GM19463 (cell line): Measurements from ENCODE around the gene ESAM.

Experiments used
- ATAC-seq: cut with Tn5 transposase; IDR thresholded peaks from one replicate; pipeline ENCODE4 v1.9.1; 2021; ENCODE audit warnings: mild to moderate bottlenecking, moderate library complexity; ENCODE audit not compliant: unreplicated experiment

Gene ESAM

GRCh38 chr11:124737638-124738305 is 24.3 kb downstream of the ESAM start:
- no peak for ATAC-seq

GRCh38 chr11:124736736-124737135 is 25.4 kb downstream of the ESAM start:
- no peak for ATAC-seq

- ATAC-seq, result no peak
Observed at GRCh38 chr11:124732230-124732629, 29.9 kb downstream of the ESAM start.

- ATAC-seq, result no peak
Observed at GRCh38 chr11:124729571-124729970, 32.5 kb downstream of the ESAM start.

GRCh38 chr11:124728134-124728533 is 34.0 kb downstream of the ESAM start:
- ATAC-seq, result no peak

- ATAC-seq, result no peak
Observed at GRCh38 chr11:124727474-124727873, 34.6 kb downstream of the ESAM start.

GRCh38 chr11:124725719-124726105 is 36.4 kb downstream of the ESAM start:
- no peak for ATAC-seq

GRCh38 chr11:124724979-124725718 is 36.9 kb downstream of the ESAM start:
- peak; percentile 94 for ATAC-seq

GRCh38 chr11:124722176-124722575 is 39.9 kb downstream of the ESAM start:
- ATAC-seq, result no peak

GRCh38 chr11:124719534-124719933 is 42.6 kb downstream of the ESAM start:
- no peak for ATAC-seq

- no peak for ATAC-seq
Observed at GRCh38 chr11:124718801-124719200, 43.3 kb downstream of the ESAM start.

GRCh38 chr11:124717786-124718651 is 44.1 kb downstream of the ESAM start:
- ATAC-seq, result peak; percentile 48

- ATAC-seq, result peak; percentile 74
Observed at GRCh38 chr11:124717421-124717785, 44.7 kb downstream of the ESAM start.

- ATAC-seq, result no peak
Observed at GRCh38 chr11:124716591-124716990, 45.5 kb downstream of the ESAM start.

GRCh38 chr11:124712392-124712791 is 49.7 kb downstream of the ESAM start:
- ATAC-seq, result no peak

GRCh38 chr11:124707829-124708228 is 54.3 kb downstream of the ESAM start:
- no peak for ATAC-seq
